Measurements from ENCODE around the gene EPHB3.

GRCh38 chr3:184542577-184542976 is 19.0 kb upstream of the EPHB3 start:
- TF ChIP-seq EP300 (IDR thresholded peaks at IDR 0.05) = no peak
- TF ChIP-seq, protein P1, sequence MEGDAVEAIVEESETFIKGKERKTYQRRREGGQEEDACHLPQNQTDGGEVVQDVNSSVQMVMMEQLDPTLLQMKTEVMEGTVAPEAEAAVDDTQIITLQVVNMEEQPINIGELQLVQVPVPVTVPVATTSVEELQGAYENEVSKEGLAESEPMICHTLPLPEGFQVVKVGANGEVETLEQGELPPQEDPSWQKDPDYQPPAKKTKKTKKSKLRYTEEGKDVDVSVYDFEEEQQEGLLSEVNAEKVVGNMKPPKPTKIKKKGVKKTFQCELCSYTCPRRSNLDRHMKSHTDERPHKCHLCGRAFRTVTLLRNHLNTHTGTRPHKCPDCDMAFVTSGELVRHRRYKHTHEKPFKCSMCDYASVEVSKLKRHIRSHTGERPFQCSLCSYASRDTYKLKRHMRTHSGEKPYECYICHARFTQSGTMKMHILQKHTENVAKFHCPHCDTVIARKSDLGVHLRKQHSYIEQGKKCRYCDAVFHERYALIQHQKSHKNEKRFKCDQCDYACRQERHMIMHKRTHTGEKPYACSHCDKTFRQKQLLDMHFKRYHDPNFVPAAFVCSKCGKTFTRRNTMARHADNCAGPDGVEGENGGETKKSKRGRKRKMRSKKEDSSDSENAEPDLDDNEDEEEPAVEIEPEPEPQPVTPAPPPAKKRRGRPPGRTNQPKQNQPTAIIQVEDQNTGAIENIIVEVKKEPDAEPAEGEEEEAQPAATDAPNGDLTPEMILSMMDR (IDR thresholded peaks at IDR 0.05) = no peak
